HG02623 (cell line): ENCODE results near the gene WDPCP.
"Not testable (repeated sequence)": the region's sequence is repeated elsewhere in the genome, so short reads cannot be mapped to it uniquely, and the experiment has no call there.

Experiments used
- ATAC-seq: cut with Tn5 transposase; IDR thresholded peaks from one replicate; pipeline ENCODE4 v1.9.1; 2021; ENCODE audit warnings: moderate library complexity; ENCODE audit not compliant: unreplicated experiment

Gene WDPCP

GRCh38 chr2:63272560-63272959, 315.7 kb downstream of the WDPCP start:
- ATAC-seq = no peak

DNA sequence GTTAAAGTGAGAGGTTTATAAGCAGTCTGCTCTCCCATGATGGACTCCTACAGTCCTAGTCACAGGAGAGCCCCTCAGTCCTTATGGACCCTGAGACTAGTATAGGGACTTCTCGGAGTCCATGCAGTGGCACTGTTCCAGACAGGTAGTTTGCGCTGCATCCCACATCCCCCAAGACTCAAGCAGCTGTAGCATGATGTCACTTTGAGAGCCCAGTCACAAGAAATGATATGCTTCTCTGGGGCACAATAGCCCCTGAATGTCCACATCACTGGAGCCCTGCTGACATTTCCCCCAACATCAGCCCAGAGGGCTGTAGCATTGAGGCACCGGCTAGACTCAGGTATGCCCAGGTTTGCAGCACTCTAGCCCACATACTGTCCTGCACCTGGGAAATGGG, 317.6 kb downstream of the WDPCP start:
- no peak for ATAC-seq

- ATAC-seq = no peak
These were observed 319.3 kb downstream of the WDPCP start for GRCh38 chr2:63268946-63269345.

DNA sequence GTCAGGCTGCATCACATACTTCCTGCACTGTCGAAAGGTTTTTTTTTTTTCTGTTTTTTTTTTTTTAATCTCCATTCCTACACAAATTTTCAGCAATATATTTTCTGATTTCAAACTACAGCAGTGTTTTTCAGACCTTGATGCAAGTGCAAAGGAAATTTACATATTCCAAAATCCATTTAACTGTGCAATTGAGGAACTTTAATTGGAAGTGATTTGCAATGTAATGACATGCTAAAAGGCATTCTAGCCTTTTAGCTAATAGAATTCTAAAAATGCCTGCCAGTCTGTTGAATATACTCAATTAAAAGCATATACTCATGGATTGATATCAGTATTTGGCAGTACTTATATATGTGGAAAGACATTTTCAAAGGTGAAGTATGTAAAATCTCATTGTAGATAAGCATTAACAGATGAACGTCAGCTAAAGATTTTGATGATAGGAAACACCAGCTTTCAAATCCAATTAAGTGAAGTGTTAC, 327.1 kb downstream of the WDPCP start:
- no peak for ATAC-seq

- ATAC-seq = no peak
These were observed 330.8 kb downstream of the WDPCP start for GRCh38 chr2:63257473-63257872.

GRCh38 chr2:63249161-63249560, 339.1 kb downstream of the WDPCP start:
- no peak for ATAC-seq

GRCh38 chr2:63242747-63243146, 345.5 kb downstream of the WDPCP start:
- no peak for ATAC-seq

DNA sequence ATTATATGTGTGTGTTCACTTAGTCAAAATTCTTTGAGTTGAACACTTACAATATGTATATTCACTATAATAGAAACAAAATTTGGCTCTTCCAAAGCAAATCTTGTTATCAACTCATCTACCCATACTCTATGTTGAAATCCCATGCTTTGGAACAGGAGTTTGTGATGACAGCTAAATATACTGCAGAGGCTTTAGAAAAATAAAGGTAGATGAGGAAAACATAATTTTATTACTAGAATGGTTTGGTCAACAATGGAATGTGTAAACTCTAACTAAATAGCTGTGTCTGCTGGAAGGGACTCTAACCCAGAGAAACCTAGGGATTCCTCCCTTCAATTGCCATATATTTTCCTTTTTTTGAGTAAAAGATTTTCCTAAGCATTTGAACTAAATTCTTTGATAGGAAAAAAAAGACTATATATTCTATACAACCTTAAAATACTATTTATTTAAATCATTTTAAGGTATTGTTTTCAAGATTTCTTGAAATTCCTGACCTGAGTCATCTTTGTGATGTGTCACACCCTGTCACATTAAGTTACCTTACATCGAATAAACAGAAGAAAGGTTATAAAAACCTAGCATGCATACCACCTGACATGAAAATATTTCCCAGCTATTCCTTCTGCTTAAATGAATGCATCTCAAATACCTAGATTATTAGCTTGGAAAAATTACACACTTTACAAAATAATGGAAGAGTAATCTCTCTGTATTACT, 362.2 kb downstream of the WDPCP start:
- no peak for ATAC-seq

DNA sequence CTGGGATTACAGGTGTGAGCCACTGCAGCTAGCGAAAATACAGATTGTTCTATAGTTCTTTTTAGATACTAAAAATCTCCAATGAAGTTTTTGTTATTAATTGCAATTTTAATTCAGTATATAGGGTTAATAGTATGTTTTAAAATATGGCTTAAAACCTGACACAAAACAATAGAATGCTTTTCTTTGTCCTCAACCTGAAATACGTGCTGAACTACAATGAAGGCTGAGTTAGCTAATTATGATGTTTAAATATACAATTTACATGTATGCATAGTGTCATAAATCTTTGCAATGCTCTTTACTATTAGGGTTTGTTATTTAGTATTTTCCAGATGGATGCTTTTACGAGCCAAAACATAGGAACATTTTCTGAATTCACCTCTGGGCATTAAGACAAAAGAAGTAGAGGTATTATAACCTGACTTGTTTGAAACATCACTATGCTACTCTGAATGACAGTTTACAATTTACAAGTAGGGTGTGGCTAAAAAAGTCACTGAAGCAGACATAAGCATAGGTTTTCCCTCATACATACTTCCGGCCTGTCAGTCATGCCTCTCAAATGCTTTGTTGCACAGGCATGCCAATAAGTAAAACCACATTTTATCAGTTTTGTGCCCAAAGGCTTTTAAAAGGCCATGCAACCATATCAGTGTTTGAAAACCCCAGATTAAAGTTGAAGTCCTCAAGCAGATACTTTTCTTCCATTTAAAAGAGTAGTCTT, 369.3 kb downstream of the WDPCP start:
- ATAC-seq = no peak

DNA sequence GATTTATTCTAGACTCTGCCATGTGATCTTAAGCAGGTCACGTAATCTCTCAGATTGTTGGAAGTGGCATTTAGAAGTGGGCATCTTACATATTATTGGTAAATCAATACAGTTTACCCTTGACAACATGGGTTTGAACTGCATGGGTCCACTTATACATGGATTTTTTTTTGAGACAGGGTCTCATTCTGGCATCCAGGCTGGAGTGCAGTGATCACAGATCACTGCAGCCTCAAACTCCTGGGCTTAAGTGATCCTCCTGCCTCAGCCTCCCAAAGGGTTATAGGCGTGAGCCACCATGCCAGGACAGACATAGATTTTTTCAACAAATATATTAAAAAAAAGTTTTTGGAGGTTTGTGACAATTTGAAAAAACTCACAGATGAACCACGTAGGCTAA, 393.0 kb downstream of the WDPCP start:
- ATAC-seq = no peak

GRCh38 chr2:63194175-63194574, 394.1 kb downstream of the WDPCP start:
- no peak for ATAC-seq

DNA sequence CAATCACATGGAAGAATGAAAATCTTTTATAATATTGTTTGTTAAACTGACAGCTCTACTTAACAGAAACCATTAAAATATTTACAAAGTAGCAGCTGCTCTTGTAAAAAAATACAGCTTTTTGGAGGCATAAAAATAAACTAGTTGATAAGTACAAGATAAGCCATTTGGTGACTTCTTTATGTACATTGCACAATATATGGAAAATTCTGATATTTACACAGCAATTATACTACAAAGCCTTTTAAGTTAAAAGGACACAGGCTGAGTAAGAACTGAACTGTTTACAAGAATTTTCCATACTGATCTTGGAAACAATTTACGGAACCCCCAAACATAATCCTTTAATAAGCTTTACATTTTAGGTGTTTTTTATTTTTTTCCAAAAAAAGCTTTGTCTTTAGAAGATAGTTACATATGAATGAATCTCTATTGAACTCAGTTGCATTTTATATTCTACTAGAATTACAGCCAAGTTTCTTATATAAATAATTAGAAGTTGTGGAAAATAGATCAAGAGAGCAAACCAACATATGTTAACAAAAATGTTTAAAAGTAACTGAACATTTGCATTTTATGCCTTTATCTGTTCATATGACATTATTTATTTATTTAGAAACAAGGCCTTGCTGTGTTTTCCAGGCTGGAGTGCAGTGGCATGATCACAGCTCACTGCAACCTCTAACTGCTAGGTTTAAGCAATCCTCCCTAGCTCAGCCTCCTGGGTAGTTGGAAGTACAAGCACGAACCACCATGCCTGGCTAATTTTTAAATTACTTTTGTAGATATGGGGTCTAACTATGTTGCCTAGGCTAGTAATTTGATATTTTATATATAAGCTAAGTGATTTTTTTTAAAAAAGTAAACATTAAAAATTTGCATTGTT, 395.1 kb downstream of the WDPCP start:
- ATAC-seq = no peak

- ATAC-seq = no peak
These were observed 395.9 kb downstream of the WDPCP start for GRCh38 chr2:63192169-63192888.

DNA sequence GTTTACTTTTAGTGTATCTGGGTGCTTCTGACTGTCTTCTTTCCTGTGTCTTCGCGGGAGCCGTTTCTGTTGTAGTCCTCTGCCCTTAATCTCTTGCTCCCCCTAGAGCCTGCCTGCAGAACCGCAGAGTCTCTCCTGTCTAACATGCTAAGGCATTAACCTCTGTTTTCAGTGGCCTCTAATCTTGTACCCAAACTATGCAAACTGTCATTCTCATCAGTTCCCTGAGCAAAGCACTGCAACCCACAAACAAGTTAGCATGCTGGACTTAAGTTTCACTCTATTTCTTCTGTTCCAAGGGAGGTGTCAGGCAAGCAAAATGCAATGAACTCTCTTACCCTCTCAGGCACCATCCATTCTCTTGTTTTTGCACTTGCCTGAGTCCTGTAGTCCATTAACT, 399.3 kb downstream of the WDPCP start:
- ATAC-seq = peak; percentile 73

DNA sequence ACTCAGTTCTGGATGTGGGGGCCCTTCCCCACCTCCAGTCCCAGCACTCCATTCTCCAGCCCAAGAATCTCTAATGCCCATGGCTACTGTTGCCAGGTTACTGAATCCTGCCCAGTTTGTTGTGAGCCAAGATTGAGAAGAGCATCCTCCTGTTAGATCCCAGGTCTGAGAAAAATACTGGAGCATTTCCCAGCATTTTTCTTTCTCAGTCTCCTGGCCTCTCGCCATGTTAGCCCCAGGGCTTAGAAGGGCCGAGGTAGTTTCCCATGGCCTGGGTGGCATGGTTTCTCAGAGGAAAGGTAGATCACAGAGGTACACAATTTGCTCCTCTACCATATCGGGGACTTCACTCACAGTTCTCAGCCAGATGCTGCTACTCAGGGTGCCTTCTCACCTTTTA, 401.9 kb downstream of the WDPCP start:
- no peak for ATAC-seq

DNA sequence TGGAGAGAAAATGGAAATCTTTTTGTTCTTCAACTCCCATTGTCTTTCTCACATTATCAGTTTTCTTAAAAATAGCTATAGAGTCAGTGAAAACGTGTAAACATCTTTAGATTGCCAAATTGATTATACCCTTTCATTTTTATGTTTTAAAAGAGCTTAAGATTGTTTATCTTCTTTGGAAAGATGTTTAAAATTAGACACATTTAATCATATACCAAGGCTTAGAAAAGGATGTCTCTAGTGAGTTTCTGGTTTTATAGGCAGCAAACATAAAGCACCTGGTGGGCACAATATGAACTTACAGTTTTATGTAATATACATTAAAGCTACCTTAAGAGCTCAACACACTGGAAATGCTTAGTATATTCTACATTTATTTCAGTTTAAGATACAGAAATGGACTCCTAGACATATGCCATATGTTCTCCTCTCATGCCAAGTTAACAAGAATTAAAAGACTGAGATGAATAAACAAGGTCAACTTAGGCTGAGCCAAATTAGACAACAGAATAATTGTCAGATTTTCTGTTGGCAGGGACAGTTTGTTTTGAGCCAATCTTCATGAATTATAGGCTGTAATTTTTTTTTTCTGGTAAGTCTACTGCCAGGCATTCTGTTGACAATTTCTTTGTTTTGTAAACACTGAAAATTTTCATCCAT, 425.0 kb downstream of the WDPCP start:
- ATAC-seq = no peak

GRCh38 chr2:63159262-63159661, 429.0 kb downstream of the WDPCP start:
- no peak for ATAC-seq

DNA sequence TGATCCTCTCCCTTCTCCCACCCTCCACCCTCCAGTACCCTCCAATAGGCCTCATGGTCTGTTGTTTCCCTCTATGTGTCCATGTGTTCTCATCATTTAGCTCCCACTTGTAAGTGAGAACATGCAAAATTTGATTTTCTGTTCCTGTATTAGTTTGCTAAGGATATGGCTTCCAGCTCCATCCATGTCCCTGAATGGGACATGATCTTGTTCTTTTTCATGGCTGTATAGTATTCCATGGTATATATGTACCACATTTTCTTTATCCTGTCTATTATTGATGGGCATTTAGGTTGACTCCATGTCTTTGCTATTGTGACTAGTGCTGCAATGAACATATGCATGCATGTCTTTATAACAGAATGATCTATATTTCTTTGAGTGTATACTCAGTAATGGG, 451.6 kb downstream of the WDPCP start:
- not testable (repeated sequence) for ATAC-seq

GRCh38 chr2:63132020-63132419, 456.3 kb downstream of the WDPCP start:
- no peak for ATAC-seq

GRCh38 chr2:63131196-63131595, 457.1 kb downstream of the WDPCP start:
- no peak for ATAC-seq
